CD4-positive, alpha-beta T cell treated with Interleukin-4 for 4 hours (primary cell): Measurements from ENCODE around the gene SESN1.
A peak's percentile ranks its signal among the peaks of the same experiment; 100 is the strongest.
"Not testable (repeated sequence)": the region's sequence is repeated elsewhere in the genome, so short reads cannot be mapped to it uniquely, and the experiment has no call there.

Experiments
- DNase-seq: peaks from one replicate; pipeline ENCODE4 v3.0.0-alpha.2; 2020

SESN1 gene

DNA sequence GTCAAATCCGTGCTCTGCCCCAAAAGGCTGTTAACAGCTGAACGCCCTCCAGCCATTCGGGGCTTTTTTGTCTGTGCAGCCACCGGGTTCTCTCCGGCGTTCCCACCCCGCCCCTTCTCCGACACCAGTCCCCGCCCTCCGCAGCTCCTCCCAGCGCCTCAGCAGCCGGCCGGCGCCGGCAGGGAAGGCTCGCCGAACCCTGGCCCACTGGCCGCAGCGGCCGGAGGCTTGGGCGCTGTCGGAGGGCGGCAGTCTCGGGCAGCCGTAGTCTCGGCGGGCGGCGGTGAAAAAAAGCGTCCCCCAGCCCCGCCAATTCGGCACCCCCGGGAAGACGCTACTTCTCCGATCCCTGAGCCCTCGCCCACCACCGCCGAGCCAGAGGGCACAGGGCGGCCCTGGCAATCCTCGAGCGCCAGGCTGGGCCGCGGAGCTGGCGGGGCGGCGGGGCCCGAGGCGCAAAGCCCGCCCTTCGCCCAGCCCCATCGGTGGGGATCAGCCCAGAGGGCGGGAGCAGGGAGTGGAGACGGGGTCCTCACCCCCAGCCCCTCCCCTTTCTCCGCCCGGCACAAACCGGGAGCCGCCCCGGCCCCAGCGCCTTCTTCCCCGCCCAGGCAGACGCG, at the start of gene SESN1:
SESN1 (minus strand) TSS at position 431 of the 620 bp plus-strand sequence. CDS start 773 bp downstream, outside the sequence.
- DNase-seq, result peak; percentile 80

DNA sequence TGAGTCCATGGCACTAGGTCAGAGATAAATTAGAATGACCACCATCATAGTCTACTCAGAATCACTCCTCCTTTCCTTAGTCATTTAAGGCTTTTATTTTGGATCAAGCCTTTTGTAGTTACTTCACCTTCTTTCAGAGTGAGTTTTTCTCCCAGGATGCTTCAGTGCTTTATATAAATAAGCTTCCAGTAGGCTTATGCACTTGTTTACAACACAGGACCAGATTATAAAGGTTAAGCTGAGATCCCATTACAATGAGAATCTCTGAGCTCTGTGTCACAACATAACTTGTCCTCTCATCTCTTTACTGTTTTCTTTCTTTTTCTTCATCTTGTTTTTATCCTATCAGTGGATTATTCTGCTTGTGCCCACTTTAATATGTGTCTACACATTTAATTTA, 48.5 kb upstream of the SESN1 start:
- no peak for DNase-seq

DNA sequence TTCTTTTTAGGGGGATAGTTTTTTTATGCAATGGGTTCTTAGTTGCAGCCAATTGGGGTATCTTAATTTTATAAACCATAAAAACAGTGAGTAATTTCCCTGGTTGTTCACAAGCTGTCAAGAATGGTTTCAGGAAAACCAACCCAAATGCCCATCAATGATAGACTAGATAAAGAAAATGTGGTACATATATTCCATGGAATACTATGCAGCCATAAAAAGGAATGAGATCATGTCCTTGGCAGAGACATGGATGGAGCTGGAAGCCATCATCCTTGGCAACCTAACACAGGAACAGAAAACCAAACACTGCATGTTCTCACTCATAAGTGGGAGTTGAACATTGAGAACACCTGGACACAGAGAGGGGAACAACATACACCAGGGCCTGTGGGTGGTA, 47.4 kb upstream of the SESN1 start:
- DNase-seq, result not testable (repeated sequence)

DNA sequence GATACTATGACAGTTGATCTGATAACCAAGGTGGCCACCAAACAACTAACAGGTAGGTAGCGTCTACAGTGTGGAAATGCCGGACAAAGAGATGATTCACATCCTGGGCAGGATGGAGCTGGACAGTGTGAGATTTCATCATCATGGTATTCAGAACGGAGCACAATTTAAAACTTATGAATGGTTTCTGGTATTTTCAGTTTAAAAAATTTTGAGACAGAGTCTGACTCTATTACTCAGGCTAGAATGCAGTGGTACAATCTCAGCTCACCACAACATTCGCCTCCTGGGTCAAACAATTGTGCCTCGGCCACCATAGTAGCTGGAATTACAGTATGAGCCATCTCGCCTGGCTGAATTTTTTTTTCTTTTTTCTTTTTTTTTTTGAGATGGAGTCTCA, 44.5 kb upstream of the SESN1 start:
- DNase-seq, result no peak

DNA sequence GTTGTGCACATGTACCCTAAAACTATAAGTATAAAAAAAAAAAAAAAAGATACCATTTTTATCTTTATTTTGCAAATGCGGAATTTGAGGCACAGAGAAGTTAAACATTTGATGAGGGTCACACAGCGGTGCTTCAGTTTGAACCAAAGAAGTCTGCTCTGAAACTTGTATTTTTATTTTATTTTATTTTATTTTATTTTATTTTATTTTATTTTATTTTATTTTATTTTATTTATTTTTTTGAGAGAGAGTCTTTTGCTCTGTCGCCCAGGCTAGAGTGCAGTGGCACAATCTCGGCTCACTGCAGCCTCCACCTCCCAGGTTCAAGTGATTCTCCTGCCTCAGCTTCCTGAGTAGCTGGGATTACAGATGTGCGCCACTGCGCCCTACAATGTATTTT, 41.9 kb upstream of the SESN1 start:
- DNase-seq, result not testable (repeated sequence)

DNA sequence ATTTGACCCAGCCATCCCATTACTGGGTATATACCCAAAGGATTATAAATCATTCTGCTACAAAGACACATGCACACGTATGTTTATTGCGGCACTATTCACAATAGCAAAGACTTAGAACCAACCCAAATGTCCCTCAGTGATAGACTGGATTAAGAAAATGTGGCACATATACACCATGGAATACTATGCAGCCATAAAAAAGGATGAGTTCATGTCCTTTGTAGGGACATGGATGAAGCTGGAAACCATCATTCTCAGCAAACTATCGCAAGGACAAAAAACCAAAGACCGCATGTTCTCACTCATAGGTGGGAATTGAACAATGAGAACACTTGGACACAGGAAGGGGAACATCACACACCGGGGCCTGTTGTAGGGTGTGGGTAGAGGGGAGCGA, 41.4 kb upstream of the SESN1 start:
- DNase-seq, result not testable (repeated sequence)

DNA sequence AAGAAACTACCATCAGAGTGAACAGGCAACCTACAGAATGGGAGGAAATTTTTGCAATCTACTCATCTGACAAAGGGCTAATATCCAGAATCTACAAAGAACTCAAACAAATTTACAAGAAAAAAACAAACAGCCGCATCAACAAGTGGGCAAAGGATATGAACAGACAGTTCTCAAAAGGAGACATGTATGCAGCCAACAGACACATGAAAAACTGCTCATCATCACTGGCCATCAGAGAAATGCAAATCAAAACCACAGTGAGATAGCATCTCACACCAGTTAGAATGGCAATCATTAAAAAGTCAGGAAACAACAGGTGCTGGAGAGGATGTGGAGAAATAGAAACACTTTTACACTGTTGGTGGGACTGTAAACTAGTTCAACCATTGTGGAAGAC, 41.0 kb upstream of the SESN1 start:
- DNase-seq, result not testable (repeated sequence)

DNA sequence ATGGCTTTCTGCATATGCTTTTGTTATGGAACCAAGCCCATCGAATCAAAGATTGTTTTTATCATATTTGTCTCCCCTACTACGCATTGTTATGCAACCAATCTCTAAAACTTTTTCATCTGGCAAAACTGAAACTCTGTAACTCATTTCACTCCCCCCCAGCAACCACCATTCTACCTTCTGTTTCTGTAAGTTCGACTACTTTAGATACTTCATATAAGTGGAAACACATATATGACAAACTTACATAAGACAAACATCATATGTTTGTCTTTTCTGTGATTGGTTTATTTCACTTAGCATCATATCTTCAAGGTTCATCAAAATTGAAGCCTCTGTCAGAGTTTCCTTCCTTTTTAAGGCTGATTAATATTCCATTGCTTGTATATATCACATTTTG, 35.4 kb upstream of the SESN1 start:
- DNase-seq, result no peak

DNA sequence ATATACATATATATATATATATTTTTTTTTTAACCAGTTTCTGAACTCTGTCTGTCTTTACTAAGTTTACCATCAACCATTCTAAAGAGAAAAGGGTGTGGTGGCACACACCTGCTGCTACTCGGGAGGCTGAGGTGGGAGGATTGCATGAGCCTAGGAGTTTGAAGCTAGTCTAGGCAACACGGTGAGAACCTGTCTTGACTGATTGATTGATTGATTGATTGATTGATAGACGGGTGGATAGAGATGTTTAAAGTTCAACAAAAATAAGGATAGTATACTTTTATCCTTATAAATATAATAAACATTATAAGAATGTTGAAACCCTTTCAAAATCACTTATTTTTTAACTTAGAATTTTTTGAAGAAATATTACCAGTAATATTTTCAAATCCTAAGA, 30.9 kb upstream of the SESN1 start:
- no peak for DNase-seq

DNA sequence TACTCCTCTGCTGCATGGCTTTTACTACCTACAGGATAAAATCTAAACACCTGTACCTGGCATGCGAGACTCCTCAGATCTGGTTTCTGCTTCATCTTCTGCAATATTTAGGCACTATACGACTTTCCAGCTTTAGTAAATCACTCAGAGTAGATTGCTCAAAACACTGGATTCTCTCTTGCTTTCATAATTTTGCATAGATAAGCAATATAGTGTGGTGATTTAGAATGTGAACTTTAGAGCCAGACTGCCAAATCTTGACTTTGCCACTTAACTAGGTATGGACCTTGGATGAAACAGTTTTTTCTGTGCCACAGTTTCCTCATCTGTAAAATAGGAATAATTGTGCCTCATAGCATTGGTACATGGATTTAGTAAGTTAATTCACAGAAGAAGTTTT, 29.6 kb upstream of the SESN1 start:
- no peak for DNase-seq

DNA sequence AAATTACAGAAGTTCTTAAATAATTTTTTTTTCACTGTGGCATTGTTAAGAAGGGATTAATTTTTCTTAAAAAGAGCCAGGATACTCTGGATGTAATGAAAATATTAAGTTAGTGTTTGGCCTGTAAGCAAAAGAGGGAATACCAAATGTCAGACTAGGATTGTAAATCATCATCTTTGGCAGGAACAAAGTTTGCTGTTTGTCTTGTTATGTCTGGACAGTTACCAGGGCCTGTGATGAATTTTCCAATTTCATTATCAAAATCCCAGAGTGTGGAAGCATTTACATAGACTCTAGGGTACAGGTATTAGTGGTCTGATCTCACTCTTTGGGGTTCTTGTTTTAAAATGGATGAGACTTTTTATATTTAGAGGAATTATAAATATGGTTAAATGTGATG, 26.8 kb upstream of the SESN1 start:
- DNase-seq, result no peak

DNA sequence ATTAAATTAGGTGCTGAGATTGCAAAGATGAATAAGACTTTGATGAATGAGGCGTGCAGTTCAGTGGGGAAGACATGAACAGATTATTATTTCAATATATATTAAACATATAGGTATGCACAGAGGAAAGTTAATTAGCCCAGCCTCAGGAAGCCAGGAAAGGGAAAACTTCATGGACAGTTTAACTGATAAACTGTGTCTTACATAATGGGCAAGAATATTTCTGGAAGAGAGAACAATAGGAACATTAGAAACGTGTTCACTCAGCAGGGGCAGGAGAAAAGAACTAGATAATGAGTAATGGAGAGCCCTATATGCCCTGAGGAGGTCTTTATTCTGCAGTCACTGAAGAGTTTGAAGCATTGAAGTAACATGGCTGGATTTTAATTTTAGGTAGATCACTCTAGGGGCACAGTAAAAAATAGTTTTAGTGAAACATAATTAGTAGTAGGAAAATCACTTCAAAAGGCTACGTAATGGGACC, 24.3 kb upstream of the SESN1 start:
- DNase-seq, result no peak

DNA sequence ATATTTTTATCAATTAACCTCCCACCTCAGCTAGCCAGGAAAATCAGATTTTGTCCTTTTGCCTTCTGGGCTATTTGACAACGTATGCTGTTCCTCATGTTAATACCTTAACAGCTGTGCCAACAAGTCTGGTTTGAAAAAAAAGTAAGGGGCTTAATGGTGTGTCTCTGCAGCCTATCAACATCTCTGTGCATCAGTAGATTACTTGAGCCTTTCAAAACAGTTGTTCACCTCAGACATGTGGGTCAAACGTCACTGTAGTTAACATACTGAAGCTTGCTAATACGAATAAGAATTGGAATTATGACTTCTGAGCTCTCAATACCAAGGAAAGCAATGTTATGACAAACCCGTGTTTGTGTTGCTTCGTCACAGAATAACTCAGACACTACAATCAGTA, 23.7 kb upstream of the SESN1 start:
- DNase-seq, result no peak

DNA sequence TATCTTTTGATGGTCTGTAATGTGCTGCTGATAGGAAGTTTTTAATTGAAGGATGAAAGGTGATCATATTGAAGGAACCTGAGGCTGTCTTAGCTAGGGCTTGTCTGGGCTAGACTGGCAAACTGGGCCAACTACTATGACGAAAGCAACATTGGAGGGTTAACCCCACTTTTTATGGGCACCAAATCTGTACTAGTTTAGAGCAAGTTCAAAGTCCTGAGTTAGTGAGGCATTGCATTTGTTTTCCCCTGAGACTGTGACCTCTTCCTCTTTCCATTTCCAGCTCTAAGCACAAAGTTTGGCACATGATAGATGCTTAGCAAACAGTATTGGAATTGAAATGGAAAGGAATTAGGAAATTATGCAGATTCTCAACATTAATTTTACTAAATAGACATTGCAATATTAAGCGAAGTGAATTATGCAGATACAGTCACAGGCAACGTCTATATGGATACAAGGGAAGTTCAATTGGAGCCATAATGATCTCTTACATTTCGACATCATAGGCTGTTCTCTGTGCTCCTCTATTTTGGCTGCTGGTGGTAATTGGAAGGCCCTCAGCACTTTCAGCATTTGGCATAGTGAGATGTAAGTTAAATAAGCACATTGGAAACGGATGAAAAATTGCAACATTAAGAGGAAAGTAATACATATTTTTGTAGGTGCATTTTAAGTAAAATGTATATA, 22.8 kb upstream of the SESN1 start:
- DNase-seq, result no peak

DNA sequence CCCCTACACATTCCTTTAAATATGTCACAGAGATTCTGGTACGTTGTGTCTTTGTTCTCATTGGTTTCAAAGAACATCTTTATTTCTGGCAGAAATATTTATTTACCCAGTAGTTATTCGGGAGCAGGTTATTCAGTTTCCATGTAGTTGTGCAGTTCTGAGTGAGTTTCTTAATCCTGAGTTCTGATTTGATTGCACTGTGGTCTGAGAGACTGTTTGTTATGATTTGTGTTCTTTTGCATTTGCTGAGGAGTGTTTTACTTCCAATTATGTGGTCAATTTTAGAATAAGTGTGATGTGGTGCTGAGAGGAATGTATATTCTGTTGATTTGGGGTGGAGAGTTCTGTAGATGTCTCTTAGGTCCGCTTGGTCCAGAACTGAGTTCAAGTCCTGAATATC, 18.0 kb upstream of the SESN1 start:
- DNase-seq, result not testable (repeated sequence)

DNA sequence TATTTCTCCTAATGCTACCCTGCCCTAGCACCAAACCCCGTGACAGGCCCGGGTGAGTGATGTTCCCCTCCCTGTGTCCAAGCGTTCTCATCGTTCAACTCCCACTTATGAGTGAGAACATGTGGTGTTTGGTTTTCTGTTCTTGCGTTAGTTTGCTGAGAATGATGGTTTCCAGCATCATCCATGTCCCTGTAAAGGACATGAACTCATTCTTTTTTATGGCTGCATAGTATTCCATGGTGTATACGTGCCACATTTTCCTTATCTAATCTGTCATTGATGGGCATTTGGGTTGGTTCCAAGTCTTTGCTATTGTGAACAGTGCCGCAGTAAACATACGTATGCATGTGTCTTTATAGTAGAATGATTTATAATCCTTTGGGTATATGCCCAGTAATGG, 15.0 kb upstream of the SESN1 start:
- DNase-seq, result not testable (repeated sequence)

DNA sequence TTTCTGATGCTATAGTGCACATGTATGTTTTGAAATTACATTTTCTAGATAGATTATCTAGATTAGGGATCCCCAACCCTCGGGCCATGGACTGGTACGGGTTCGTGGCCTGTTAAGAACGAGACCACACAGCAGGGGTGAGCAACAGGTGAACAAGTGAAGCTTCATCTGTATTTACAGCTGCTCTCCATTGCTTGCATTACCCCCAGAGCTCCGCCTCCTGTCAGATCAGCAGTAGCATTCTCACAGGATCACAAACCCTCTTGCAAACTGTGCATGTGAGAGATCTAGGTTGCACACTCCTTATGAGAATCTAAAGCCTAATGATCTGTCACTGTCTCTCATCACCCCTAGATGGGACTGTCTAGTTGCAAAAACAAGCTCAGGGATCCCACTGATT, 11.0 kb upstream of the SESN1 start:
- no peak for DNase-seq

DNA sequence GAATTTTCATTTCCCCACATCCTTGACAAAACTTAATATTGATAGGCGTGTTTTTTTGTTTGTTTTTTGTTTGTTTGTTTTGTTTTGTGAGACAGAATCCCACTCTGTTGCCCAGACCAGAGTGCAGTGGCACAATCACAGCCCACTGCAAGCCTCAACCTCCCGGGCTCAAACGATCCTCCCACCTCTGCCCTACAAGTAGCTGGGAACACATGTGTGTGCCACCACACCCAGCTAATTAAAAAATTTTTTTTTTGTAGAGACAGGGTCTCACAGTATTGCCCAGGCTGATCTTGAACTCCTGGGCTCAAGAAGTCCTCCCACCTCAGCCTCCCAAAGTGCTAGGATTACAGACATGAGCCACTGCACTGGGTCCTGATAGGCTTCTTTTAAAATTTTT, 9.9 kb upstream of the SESN1 start:
- no peak for DNase-seq

DNA sequence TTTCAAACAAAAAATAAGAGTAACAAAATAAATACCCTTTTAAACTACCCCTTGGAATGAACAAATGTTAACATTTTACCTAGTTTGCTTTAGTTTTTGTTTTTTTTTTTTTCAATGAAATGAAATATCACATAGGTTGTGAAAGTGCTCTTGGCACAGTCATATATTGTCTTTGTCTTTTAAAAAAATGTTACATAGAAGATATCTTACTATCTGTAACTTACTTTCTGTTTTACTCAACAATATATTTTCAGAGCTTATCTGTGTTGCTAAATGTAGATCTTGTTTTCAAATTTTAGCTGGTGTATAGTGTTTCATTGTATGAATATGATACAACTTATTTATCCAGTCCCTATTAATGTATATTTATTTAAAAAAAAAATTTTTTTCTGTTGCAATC, 9.3 kb upstream of the SESN1 start:
- DNase-seq, result no peak

DNA sequence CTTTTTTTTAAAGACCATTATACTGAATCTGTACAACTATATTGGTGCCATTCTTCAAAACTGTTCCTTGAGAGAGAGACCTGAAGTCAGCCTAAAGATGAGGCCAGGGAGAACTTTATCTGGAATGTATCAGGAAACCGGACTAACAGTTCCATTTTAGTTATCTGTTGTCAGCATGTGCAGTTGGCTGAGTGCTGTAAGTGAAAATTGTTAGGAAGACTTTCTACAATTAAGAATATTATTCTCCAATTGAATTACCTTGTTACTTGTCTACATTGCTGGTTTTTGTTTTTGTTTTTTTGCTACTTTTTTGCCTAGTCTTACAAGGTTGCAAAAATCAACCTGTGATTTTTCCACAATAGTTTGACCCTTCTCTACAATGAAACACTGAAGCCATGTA, 8.1 kb upstream of the SESN1 start:
- no peak for DNase-seq

DNA sequence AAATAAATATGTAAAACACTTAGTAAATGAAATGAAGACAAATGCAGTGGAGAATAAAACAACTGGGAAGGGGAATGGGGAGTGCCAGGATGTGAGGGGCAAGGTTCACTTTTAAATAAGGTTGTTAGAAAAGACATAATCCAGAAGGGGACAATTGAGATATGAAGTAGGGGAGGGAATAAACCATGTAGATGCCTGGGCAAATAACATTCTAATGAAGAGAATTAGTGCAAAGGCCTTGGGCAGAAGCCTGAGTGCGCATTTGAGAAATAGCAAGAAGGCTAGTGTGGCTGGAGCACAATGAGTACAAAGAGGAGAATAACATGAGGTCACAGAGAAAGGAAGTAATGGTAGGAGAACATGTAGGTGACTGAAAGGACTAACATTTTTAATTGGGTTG, 3.0 kb upstream of the SESN1 start:
- DNase-seq, result no peak

DNA sequence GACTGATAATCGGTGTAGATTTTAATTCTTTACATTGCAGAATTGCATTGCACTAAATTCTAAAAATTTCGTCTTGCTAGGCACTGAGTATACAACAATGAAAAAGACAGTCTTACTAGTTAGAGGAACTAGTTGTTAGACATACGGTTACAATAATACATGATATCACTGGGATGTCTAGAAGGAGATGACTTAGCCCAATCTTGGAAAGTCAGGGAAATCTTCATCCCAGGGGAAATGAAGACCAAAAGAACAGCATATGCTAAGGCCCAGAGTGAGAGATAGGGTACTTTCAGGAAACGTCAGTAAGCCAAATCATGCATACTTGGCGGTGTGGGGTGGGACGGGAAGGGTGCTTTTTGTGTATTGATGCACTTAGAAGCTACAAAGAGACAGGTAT, 1.6 kb upstream of the SESN1 start:
- no peak for DNase-seq

DNA sequence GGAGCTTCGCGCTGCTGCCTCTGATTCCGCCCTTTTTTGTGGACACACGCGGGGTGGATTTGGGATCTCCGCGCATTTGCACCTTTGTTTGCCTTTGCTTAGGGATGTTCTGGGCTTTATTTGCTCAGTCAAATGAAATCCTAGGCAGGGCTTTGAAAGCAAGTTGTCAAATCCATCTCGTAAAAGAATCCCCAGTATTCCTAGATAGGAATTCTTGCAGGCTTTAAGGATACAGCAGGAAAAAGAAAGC, 1.1 kb upstream of the SESN1 start:
- no peak for DNase-seq

DNA sequence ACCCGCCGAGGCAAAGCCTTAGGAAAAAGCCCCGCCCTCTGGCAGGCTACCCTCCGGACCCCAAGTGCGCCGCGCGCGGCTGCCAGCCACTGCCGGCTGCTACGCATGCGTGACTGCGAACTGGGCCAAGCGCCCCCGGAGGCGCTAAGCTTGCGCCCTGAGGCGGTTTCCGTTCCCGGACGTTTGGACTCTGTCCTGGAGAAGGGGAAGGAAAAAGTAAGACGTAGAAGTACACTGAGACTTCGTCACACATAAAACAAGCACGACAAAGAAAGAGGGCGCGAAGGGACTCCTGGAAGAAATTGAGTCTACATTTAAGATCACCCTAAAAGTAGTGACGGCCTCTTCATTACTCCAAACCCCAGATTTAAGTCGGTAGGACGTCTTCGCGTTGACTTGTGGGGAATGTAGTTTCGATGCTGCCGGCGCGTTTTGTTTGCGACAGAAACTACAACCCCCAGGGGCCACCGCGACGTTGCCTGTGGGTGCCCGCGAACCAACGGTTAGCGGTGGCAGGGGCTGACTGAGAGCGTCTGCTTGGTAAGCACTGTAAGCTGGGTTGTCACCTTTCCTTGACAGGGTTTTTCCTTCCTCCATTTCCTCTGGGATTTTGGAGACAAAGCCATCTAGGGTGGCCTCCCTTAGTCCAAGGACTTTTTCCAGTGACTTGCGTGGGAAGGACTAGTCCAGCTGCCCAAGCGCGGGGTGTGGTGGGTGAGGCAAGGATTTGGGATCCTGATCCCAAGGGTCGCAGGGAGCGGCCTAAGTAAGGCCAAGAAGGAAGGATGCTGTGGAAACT, 589 bp upstream of the SESN1 start, which contains the start of gene CEP57L1:
CEP57L1 (plus strand) TSS at position 472 of the 799 bp plus-strand sequence. CDS start 49,715 bp downstream, outside the sequence.
- peak; percentile 95 for DNase-seq
